HPDE6-E6E7 (cell line): ENCODE data around the gene SKAP1.
A peak's percentile ranks its signal among the peaks of the same experiment; 100 is the strongest.
"Not testable (repeated sequence)": the region's sequence is repeated elsewhere in the genome, so short reads cannot be mapped to it uniquely, and the experiment has no call there.

ENCODE experiments used
- DNase-seq: peaks from one replicate; pipeline ENCODE4 v3.0.0; 2011; ENCODE audit warnings: missing footprints; ENCODE audit errors: extremely low spot score

SKAP1 gene

DNA sequence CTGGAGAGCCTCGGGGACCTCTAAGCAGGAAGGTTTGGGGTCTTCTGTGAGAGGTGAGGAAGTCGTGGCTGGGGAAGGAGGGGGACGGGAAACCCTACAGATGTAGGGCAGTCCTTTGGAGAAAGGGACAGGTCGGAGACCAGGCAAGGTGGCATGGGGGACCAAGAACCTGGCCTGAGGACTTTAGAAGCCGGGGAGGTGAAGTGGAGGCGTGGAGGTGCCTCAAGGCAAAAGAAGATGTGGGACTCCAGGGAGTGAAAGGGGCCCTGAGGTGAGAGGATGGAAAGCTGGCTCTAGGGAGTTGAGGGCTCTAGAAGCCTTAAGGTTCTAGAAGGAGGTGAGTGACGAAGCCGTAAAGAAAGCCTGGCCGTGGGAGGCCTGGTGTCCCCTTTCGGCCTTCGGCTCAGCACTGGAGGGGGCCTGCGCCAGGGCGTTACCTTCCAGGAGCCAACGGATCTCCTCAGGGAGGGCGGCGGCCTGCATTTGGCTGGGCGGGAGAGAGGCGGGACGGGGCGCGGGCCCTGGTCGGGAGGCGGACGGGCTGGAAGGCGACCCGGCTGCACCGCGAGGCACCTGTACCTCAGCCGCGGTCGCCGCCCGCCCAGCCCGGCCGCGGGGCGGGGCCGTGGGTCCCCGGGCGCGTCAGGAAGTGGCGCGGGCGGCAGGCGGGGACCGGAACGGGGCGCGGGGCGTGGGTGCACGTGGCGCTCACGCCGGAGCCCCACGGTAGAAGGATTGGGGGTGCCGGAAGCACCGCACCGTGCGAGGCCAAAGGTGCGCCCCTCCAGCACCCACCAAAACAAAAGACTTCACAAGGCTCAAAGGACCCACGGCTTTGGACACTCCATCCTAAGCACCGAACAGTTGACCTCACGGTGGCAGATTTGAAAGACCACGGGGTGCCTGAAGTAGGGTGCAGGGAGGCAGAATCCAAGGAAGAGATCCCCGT is at the start of gene SKAP1:
TSS of gene SKAP1 (minus strand) at position 577 of the 949 bp plus-strand sequence.
- no peak for DNase-seq

DNA sequence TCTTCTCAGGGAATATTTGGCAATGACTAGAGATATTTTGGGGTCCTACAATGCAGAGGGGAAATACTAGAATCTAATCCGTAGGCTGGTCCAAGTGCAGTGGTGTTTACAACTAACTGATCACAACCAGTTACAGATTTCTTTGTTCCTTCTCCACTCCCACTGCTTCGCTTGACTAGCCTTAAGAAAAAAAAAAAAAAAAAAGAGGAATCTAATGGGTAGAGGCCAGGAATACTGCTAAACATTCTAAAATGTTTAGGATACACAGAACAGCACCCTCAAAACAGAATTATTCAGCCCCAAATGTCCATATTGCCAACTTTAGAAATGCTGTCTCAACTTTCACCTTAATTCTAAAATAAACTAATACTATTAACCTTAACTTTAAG is 49.0 kb upstream of the SKAP1 start:
- no peak for DNase-seq

DNA sequence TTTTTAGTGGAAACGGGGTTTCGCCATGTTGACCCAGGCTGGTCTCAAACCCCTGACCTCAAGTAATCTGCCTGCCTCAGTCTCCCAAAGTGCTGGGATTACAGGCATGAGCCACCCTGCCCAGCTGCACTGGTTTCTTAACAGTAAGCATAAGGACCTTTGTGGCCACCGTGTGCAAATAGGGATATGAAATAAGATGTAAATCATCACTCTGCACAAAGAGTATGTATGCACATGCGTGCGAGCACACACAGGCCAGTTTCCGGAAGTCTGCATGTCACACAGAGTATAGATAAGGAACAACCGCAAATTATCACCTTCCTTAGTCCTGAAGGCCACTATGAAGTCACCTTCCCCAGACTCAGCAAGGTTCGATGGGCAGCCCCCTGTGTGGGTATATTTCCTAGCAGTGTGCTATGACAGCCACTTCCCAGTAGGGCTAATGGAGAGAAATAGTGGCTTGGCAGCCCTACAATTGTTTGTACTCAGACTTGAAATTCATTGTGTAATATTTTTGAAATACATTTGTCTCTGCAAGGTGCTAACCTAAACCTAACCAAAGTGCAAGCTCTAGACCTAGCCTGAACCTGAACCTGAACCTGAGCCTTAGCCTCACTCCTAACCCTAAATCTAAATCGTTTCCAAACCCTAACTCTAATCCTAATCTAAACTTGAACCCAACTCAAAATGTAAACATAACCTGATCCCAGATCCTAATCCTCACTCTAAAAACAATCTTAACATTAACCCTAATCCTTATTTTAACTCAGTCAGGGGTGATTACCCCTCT is 48.4 kb upstream of the SKAP1 start:
- no peak for DNase-seq

DNA sequence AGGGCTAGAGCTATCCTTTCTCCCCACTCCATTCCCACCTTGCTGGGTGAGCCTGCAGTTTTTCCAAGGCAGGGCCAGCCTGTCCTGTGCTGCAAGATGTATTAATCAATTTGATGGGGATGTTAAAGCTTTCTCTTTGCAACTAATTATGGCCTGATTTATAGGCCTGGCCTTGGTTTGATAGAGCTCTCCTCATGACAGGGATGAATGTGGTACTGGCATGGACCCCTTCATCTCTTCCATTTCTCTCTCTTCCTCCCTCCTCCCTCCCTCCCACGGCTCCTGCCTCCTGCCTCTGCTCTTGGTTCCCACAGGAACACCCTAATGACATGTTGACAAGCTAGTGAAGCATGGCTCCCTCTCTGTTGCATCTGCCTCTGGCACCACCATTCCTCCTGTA is 47.2 kb upstream of the SKAP1 start:
- DNase-seq = no peak

DNA sequence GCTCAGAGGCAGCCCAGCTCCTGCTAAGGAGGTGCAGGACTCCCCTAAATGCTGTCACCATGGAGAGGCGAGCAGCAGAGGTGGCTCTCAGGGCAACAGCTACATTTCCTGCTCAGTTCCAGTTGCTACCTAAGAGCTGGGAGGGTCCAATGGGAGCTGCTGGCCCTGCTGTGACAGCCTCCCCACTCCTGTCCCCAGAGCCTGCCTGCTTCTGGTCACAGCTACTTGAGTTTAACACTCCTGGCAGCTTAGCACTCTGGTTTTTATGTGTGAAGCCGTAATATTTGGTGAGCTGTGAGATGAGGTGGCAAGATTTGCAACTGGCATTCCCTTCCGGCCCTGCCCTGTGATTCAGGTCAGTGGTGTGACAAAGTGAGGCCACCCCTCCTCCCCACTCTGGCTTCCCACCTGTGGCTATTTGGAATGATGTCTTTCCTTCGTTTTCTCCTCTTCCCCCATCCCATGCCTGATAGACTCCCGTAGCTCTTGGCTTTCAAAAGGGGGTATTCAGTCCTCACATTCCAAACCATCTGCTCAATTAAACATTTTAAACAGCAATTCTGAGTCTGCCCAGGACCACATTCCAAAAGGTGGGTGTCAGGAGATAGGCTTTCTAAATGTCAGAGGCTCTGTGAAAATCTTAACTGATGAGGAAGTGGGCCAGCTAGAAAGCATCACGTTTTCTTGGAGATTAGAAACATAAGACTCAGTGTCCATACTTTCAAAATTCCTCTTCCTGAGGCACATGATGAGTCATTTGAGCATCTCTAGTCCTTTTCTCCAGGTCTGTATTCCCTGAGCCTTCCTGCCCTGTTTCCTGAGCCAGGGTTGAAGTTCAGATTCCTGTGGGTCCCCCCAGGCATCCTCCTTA is 42.6 kb upstream of the SKAP1 start:
- DNase-seq = no peak

DNA sequence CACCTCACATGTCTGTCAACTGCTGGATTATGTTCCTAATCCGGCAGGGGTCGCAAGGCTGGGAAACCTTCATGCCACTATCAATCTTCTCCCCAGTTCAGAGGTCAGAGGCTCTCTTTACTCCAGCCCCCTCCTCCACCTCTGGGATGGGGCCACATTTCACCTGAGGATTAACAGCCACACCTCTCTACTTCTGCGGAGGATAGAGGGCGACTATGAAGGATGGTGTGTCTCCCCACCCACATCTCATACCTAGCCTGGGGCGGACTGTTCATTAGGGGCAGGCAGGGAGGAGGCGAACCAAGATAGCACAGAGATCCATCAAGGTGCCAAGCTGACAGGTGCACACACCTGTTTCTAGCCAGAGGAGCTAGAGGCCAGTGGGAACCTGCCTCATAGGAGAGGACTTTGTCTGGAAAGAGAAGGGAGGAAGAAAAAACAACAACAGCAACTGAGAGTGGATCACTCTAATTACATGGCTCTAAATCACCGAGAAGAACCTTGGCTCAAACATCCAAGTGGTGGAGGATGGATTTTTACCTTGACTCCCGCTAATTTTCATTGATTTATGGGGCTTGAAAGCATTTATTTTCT is 41.9 kb upstream of the SKAP1 start:
- DNase-seq = no peak

DNA sequence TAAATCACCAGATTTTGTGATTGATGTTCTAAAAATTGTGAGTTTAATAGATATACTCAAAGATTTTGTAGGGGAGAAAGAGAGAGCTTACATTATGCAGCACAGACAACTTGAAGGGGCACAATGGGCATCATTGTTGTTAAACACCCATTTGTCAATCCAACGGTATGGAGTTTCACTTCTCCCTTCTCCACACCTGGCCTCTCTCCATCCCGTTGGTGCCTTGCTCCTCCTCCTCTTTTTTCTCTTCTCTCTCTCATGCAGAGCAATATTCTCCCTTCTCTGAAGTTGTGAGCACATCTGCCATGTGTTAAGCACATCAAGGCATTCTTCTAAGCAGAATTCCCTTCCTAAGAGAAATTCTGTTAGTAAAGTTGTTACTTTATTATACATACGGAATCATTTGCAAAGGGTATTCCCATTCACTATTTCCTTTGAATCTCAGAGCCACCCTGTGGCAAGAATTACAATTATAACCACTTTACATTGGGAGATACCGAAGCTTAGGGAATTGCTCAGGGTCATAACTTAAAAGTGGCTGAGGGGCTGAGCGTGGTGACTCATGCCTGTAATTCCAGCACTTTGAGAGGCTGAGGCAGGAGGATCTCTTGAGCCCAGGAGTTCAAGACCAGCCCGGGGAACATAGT is 40.5 kb upstream of the SKAP1 start:
- DNase-seq = no peak

DNA sequence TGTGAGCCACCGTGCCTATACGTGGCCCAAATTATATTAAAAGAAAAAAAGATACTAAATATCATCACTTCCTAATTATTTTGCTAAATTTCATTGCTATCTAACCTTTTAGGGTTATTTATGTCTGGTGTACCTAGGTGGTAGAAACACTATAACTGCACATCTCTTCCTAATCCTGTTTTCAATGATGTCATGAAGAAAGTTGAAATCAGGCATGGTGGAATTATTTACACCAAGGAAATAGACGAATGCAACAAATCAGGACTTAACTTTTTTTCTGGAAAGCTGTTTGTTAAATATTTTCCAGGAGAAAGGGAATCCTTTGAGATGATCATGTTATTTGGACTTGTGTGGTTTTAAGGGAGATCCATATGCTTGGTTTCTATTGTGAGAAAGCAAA is 39.2 kb upstream of the SKAP1 start:
- DNase-seq = no peak

DNA sequence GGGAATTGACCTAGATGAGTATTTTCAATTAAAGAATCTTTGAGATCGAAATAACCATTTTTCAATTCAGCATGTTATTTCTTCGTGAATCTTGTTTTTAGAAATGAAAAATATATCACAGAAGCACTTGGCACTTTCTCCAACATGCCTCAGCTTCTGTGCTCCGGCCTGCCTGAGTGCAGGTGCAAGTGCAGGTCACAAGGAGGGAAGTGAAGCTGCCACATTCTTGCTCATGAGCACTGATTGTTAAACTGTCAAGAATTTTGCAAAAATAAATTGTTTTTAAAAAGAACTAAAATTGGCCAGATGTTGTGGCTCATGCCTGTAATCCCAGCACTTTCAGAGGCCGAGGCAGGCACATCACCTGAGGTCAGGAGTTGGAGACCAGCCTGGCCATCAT is 38.3 kb upstream of the SKAP1 start:
- no peak for DNase-seq

DNA sequence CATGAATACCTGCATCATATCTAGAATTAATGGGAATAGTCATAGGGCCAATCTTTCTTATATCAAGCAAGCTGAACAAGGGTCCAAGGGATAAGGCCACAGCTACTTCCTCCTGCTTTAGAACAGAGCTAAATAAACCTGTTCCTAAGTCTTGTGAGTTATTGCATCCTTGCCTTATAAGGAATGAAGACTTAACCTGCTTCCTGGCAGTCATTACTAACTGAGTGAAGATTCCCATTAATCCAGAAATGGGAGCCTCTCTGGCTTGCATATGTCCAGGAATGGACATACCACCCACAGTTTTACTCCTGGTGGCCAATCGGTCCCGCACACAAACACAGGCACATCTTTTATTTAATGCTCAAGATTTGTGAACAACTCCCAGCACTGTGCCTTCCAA is 35.9 kb upstream of the SKAP1 start:
- no peak for DNase-seq

DNA sequence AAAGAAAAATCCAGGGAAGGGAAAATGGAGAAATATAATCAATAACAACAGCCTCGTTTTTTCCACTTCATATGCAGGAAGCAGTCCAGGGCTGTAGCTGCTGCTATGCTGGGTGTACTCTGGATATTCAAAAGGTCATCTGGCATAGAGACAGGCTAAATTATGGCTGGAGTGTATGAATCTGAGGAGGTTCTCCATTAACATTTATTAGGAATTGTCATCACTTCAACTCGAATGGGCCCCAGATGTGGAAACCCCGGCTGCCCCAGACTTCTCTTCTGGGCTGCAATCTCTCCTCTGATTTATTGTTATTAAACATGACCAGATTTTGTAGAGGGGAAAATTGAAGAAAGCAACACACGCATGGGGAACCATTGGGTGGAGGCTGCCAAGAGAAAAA is 33.5 kb upstream of the SKAP1 start:
- DNase-seq = no peak

DNA sequence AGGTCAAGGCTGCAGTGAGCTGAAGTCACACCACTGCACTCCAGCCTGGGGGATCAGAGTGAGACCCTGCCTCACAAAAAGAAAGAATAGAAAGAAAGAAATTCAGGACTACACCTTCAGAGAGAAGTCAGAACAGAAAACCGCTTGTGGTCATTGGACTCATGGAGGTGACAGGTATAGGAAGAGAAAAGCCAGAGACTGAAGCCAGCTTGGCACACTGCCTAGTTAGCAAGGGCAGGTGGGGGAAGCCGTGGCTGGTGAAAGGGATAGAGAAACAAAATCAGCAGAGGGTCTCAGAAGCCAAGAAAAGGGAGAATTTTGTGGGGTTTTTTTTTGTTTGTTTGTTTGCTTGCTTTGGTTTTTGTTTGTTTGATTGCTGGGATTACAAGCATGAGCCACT is 32.9 kb upstream of the SKAP1 start:
- no peak for DNase-seq

DNA sequence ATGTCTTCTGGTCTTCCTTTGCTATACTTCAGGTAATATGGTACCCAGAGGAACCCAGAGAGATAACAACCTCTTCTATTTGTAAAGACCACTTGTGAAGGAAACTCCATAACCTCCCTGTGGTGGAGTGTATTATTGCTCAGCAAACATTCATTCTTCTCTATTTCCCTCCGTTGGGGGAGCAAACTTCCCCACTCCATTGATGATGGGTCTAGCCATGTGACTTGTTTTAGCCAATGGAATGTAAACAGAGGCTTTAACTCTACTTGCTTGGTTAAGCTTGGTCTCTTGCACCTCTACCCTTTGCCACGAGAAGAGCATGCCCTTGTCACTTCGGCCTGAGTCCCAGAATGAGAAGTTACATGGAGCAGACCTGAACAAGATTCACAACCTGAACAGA is 30.0 kb upstream of the SKAP1 start:
- DNase-seq = no peak

DNA sequence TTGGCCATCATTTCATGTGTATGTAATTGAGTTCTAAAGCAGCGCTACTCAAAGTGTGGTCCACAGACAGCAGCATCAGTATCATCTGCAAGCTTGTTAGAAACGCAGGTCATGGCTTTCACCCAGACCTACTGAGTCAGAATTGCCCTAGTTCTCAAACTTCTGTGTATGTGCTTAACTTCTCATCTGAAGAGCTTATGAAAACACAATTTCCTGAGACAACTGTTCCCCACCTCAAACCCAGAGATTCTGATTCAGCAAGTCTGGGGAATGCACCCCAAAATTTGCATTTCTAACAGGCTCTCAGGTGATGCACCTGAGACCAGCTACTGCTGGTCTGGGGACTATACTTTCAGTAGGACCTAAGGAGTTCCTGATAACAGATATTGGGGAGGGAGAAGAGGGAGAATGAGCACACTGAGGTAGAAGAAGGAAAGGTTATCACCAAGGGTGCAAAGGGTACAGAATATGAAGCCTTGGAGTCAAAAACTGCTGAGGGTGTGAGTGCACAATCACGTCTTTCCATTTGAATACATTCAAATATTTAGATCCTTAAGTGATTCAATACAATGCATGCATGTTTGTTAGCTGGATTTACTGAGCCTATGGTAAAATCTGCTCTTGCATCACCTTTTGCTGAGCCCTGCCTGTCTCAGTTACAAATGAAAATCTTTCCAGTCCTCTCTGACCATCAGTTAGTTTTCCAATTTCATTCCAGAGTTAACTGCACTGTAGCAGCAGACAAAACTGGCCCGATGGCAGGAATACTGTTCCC is 29.2 kb upstream of the SKAP1 start:
- no peak for DNase-seq

DNA sequence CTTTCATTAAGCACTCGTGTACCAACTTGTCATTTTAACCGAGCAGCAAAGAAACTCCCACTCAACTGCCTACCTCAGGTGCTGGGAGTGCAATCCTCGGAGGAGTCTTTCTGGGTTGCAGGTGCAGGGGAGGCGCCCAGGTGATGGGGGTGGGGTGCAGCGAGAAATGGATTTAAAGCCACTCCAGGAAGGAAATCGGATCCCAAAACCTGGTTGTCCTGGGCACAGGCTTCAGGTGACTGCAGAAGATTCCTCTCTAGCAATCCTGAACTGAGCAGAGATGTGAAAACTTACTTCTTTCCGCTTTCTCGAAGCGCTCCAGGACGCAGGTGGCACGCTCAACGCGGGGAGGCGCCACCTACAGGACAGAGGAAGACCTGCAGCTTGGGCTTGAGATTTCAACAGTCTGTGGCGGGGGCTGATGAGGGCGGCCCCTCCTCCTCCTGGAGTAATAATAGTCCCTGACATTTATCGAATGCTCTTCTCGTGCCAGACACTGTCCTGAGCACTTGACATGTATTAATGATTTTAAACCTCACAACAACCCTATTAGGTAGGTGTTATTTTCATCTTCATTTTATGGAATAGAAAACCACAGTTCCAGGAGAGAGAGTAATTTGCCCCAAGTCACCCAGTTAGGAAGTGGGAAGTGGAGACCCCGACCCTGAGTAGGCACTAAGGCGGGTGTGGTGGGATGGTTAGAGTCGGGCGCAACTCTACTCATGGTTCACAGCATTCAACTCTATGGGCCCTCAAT is 27.2 kb upstream of the SKAP1 start:
- peak; percentile 60 for DNase-seq

DNA sequence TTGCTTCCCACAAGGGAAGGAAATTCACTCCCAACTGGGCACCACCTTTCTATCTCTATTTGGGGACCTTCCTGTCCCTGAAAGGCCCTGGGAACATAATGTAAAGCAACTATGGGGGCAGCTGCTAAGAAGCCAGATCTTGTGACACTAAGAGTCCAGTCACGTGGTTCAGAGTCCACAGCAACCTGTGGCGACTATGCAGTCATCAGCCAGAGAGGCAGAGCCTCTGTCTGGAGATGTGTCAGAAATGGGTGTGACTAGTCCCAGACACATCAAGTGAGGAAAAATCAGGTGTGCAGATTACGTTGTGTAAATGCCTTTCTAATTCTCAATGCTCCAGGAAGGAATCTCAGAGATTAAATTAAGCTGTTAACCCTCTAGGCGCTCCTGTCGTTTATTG is 26.6 kb upstream of the SKAP1 start:
- DNase-seq = peak; percentile 57

DNA sequence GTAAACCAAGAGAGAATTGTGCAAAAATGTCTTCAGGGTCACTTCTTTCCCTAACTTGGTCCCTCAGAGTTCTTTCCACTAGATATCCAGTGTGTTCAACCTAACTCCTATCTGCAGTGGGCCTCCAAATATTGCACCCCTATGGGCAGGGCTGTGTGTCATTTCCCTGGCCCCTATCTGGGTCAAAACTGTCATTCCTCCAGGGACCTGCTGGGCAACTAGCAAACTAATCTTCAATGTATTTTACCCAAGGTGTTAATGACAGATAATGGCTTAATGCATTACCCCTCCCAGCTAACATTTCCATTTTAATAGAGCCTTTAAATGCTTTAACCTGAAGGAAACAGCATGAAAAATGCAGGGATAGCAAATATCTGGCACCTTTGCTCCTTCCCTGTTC is 25.8 kb upstream of the SKAP1 start:
- no peak for DNase-seq

DNA sequence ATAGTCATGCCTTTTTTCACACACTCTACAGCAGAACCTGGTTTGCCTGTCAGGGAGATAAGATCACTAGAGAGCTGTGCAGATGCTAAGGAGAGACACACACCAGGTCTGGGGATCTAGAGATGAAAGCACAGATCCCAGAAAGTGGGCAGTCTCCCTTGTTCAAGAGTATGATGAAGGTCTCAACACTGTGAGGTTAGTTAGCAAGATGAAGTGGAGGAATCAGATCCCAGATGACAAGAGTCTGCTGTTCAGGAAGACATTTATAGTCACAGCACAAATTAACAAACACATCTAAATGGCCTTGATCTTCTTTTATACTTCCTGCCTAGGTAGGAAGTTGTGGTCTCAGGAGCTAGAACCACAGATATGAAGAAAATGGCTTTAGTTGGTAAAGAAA is 23.4 kb upstream of the SKAP1 start:
- no peak for DNase-seq

DNA sequence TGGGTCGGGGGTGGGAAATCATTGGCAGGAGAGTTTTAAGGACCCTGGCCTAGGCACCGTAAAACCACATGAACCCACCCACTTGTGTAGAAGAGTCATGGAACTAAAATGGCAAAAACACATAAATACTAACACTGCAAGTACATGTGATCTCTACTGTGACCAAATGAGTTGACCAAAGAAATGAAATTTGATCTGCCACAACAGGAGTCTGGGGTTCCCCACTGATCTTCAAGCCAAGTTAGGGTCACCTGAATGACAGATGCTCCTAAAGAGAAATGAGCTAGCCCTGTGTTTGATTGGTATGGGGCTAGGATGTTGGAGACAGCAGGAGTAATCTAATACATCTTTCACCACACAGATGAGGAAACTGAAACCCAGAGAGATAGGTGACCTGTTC is 21.5 kb upstream of the SKAP1 start:
- no peak for DNase-seq

DNA sequence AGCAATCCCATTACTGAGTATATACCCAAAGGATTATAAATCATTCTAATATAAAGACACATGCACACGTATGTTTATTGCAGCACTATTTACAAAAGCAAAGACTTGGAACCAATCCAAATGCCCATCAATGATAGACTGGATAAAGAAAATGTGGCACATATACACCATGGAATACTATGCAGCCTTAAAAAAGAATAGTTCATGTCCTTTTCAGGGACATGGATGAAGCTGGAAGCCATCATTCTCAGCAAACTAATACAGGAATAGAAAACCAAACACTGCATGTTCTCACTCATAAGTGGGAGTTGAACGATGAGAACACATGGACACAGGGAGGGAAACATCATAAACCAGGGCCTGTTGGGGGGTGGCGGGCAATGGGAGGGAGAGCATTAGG is 19.3 kb upstream of the SKAP1 start:
- not testable (repeated sequence) for DNase-seq
